Subcutaneous abdominal adipose tissue (tissue), 5 donors: ENCODE measurements around the gene SUV39H1.
"Not testable (repeated sequence)": the region's sequence is repeated elsewhere in the genome, so short reads cannot be mapped to it uniquely, and the experiment has no call there.

Experiments
- H3K27ac ChIP-seq: one replicate; pipeline ENCODE4 v1.7.0; 2013; ENCODE audit warnings: low read depth, mild to moderate bottlenecking, inconsistent platforms, low read length, moderate library complexity
- H3K27me3 ChIP-seq, 5 donors: one replicate each; pipeline ENCODE4 v1.7.0; 2013; ENCODE audit warnings: low read length in 5 of 5, inconsistent platforms in 1 of 5; ENCODE audit not compliant: control insufficient read depth in 5 of 5, insufficient read depth in 4 of 5
- H3K36me3 ChIP-seq, 5 donors: one replicate each; pipeline ENCODE4 v1.7.0; 2013; ENCODE audit warnings: low read length in 5 of 5; ENCODE audit not compliant: control insufficient read depth in 5 of 5, insufficient read depth in 5 of 5
- H3K4me1 ChIP-seq, 5 donors: one replicate each; pipeline ENCODE4 v1.7.0; 2013; ENCODE audit warnings: low read length in 5 of 5, mild to moderate bottlenecking in 3 of 5, moderate library complexity in 1 of 5; ENCODE audit not compliant: control insufficient read depth in 5 of 5, insufficient read depth in 5 of 5
- H3K4me3 ChIP-seq, 5 donors: one replicate each; pipeline ENCODE4 v1.7.0; 2013; ENCODE audit warnings: low read length in 5 of 5, low read depth in 1 of 5
- H3K9ac ChIP-seq, 5 donors: one replicate each; pipeline ENCODE4 v1.7.0; 2013; ENCODE audit warnings: low read length in 5 of 5, mild to moderate bottlenecking in 4 of 5, moderate library complexity in 3 of 5
- H3K9me3 ChIP-seq, 5 donors: one replicate each; pipeline ENCODE4 v1.7.0; 2013; ENCODE audit warnings: low read length in 5 of 5; ENCODE audit not compliant: control insufficient read depth in 5 of 5
- donor health status: healthy.
- donor health status: healthy.
- donor health status: healthy.
- donor health status: healthy.
- donor health status: healthy.

The SUV39H1 gene, protein sequence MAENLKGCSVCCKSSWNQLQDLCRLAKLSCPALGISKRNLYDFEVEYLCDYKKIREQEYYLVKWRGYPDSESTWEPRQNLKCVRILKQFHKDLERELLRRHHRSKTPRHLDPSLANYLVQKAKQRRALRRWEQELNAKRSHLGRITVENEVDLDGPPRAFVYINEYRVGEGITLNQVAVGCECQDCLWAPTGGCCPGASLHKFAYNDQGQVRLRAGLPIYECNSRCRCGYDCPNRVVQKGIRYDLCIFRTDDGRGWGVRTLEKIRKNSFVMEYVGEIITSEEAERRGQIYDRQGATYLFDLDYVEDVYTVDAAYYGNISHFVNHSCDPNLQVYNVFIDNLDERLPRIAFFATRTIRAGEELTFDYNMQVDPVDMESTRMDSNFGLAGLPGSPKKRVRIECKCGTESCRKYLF

DNA sequence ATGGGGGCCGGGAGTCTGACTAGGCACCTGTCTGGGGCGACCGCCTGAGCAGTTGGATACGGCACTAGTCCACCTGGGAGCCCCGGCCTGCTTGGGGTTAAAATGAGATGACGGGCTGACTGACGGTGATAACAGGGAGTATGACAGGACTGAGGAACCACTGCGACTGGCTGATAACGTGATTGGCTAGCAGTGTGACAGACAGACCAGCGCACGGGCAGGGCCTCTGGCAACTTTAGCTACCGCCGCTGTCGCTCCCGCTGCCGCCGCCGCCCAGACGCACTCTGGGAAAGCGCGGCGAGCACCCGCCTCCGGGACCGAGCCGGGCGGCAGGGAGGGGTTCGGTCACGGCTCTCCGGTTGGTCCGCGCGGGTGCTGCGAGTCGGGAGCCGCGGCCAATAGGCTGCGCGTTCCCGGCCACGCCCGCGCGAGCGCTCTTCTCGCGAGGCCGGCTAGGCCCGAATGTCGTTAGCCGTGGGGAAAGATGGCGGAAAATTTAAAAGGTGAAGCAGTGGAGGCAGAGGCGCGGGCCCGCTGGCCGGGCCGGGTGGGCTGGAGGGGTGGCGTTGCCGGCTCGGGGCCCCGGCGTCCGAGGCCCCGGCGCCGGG is at the start of gene SUV39H1:
Gene SUV39H1 (plus strand): TSS at position 434 of the 608 bp plus-strand sequence. CDS start 51 bp downstream, at position 485.
- Histone ChIP-seq H3K36me3 (peaks cover 0 to 24% (median 20%) of the 10 kb centered on the region in 5 donors), H3K4me3 (peak within 1 kb of the TSS; percentile 62 to 78 (median 66)), H3K4me1 (peaks cover 3 to 20% (median 16%) of the 10 kb centered on the region in 5 donors), H3K9me3 (no peaks in the 10 kb centered on the region), H3K27me3 (peaks cover 0 to 13% (median 8%) of the 10 kb centered on the region in 5 donors), H3K27ac (peak within 1 kb of the TSS; percentile 62), H3K9ac (peak within 1 kb of the TSS; percentile 65 to 84 (median 73))

GRCh38 chrX:48648336-48648751 is 48.2 kb upstream of the SUV39H1 start:
- H3K4me3 ChIP-seq: no peak overlapping the region
- H3K27me3 ChIP-seq: peaks cover 0 to 8% (median 0%) of the 10 kb centered on the region in 5 donors

GRCh38 chrX:48649102-48649501 is 47.4 kb upstream of the SUV39H1 start:
- no peaks in the 10 kb centered on the region for H3K36me3 ChIP-seq
- H3K27ac ChIP-seq: no peak overlapping the region
- no peak overlapping the region for H3K9ac ChIP-seq
- no peaks in the 10 kb centered on the region for H3K9me3 ChIP-seq
- peaks cover 0 to 8% (median 0%) of the 10 kb centered on the region in 5 donors for H3K27me3 ChIP-seq
- peaks cover 0 to 3% (median 0%) of the 10 kb centered on the region in 5 donors for H3K4me1 ChIP-seq
- no peak overlapping the region for H3K4me3 ChIP-seq

More at GRCh38 chrX:48648336-48648751, 48.2 kb upstream of the SUV39H1 start:
- H3K27ac ChIP-seq: no peak overlapping the region
- no peak overlapping the region for H3K9ac ChIP-seq
- H3K4me1 ChIP-seq: peaks cover 0 to 3% (median 0%) of the 10 kb centered on the region in 5 donors
- no peaks in the 10 kb centered on the region for H3K9me3 ChIP-seq
- no peaks in the 10 kb centered on the region for H3K36me3 ChIP-seq

DNA sequence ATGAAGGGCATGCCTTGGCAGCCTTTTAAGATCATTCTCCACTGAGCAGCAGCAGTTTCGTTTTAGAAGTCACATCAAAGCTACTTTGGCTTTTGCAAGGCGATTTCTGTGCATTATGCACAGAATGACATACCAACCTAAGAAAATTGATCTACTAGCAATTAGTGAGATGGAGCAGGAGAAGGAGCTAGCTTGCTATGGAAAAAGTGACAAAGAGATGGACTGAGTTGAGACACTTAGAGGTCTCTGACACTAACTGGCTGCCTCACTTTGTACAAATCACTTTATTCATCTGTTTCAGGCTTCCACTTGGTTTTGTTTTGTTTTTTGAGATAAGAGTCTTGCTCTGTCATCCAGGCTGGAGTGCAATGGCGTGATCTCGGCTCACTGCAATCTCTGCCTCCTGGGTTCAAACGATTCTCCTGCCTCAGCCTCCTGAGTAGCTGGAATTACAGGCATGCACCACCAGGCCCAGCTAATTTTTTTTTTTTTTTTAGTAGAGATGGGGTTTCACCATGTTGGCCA is 44.4 kb upstream of the SUV39H1 start:
- not testable (repeated sequence) for H3K4me3 ChIP-seq, H3K9me3 ChIP-seq, H3K36me3 ChIP-seq, H3K27ac ChIP-seq, H3K9ac ChIP-seq, H3K4me1 ChIP-seq
- H3K27me3 ChIP-seq: peaks cover 0 to 11% (median 3%) of the 10 kb centered on the region in 5 donors

GRCh38 chrX:48654746-48655145 is 41.8 kb upstream of the SUV39H1 start:
- not testable (repeated sequence) for H3K9me3 ChIP-seq, H3K36me3 ChIP-seq, H3K27ac ChIP-seq, H3K4me3 ChIP-seq, H3K4me1 ChIP-seq, H3K9ac ChIP-seq
- H3K27me3 ChIP-seq: peaks cover 0 to 12% (median 4%) of the 10 kb centered on the region in 5 donors

GRCh38 chrX:48659686-48660085 is 36.8 kb upstream of the SUV39H1 start:
- H3K36me3 ChIP-seq, H3K9me3 ChIP-seq, H3K27ac ChIP-seq, H3K4me1 ChIP-seq, H3K27me3 ChIP-seq, H3K9ac ChIP-seq, H3K4me3 ChIP-seq: not testable (repeated sequence)

DNA sequence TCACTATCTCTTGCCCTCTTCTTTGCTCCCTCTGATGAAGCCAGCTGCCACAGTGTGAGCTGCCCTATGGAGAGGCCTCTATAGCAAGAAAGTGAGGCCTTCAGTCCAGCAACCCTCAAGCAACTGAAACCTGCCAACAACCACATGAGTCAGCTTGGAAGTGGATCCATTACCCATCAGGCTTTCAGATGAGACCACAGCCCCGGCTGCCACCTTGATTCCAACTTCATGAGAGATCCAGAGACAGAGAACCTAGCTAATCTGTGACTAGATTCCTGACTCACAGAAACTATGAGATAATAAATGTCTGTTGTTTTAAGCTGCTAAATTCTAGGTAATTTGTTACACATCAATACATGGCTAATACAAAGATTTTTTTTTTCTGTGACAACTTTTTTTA is 33.3 kb upstream of the SUV39H1 start:
- no peaks in the 10 kb centered on the region for H3K36me3 ChIP-seq
- peaks cover 0 to 5% (median 4%) of the 10 kb centered on the region in 5 donors for H3K9me3 ChIP-seq
- peaks cover 0 to 5% (median 5%) of the 10 kb centered on the region in 5 donors for H3K27me3 ChIP-seq
- H3K9ac ChIP-seq: no peak overlapping the region
- no peak overlapping the region for H3K4me3 ChIP-seq
- no peak overlapping the region for H3K27ac ChIP-seq
- no peaks in the 10 kb centered on the region for H3K4me1 ChIP-seq

GRCh38 chrX:48664156-48664555 is 32.4 kb upstream of the SUV39H1 start:
- H3K4me1 ChIP-seq: no peaks in the 10 kb centered on the region
- no peaks in the 10 kb centered on the region for H3K36me3 ChIP-seq
- H3K4me3 ChIP-seq: no peak overlapping the region
- H3K9ac ChIP-seq: no peak overlapping the region
- no peak overlapping the region for H3K27ac ChIP-seq
- peaks cover 0 to 9% (median 5%) of the 10 kb centered on the region in 5 donors for H3K27me3 ChIP-seq
- peaks cover 0 to 5% (median 4%) of the 10 kb centered on the region in 5 donors for H3K9me3 ChIP-seq

- H3K27ac ChIP-seq: no peak overlapping the region
- H3K9ac ChIP-seq: no peak overlapping the region
- H3K9me3 ChIP-seq: peaks cover 0 to 5% (median 4%) of the 10 kb centered on the region in 5 donors
- no peaks in the 10 kb centered on the region for H3K36me3 ChIP-seq
- peaks cover 0 to 9% (median 5%) of the 10 kb centered on the region in 5 donors for H3K27me3 ChIP-seq
- H3K4me3 ChIP-seq: no peak overlapping the region
- H3K4me1 ChIP-seq: no peaks in the 10 kb centered on the region
Measured at GRCh38 chrX:48665991-48666390, 30.5 kb upstream of the SUV39H1 start.

GRCh38 chrX:48666649-48667048 is 29.9 kb upstream of the SUV39H1 start:
- no peak overlapping the region for H3K4me3 ChIP-seq

More at GRCh38 chrX:48666649-48667048, 29.9 kb upstream of the SUV39H1 start:
- H3K9ac ChIP-seq: no peak overlapping the region
- H3K9me3 ChIP-seq: peaks cover 0 to 5% (median 4%) of the 10 kb centered on the region in 5 donors
- no peaks in the 10 kb centered on the region for H3K36me3 ChIP-seq
- peaks cover 0 to 9% (median 5%) of the 10 kb centered on the region in 5 donors for H3K27me3 ChIP-seq
- no peaks in the 10 kb centered on the region for H3K4me1 ChIP-seq
- no peak overlapping the region for H3K27ac ChIP-seq
